Measurements from ENCODE around the gene ZNF311.

The ZNF311 gene

DNA sequence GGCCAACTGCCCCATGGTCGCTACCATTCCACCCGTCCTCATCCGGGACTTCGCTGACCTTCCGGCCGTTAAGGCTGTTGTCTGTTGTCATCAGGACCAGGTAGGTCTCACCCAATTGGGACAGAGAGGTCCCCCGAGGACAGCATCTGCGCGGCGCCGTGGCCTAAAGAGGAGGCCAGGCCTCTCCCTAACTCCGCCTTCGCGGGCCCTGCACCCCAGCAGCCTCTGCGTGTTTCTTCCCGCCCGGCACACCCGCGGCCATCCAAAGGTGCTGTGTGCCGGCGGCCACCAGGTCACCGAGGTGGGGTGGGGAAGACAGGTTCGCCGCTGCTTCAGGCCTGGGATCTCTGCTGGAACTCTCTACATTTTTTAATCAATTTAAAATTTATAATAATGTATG lies 30.8 kb upstream of the ZNF311 start:
- DNase-seq = no peak
- H3K9ac ChIP-seq (ENCODE audit: low read length) = no peak overlapping the region
- H3F3A ChIP-seq (ENCODE audit: insufficient read depth, low read length) = no peaks in the 10 kb centered on the region
- no peak overlapping the region for H3K27ac ChIP-seq (ENCODE audit: low read length)
- H4K20me1 ChIP-seq (ENCODE audit: insufficient read depth, low read length) = no peaks in the 10 kb centered on the region
- TF ChIP-seq, protein P1, sequence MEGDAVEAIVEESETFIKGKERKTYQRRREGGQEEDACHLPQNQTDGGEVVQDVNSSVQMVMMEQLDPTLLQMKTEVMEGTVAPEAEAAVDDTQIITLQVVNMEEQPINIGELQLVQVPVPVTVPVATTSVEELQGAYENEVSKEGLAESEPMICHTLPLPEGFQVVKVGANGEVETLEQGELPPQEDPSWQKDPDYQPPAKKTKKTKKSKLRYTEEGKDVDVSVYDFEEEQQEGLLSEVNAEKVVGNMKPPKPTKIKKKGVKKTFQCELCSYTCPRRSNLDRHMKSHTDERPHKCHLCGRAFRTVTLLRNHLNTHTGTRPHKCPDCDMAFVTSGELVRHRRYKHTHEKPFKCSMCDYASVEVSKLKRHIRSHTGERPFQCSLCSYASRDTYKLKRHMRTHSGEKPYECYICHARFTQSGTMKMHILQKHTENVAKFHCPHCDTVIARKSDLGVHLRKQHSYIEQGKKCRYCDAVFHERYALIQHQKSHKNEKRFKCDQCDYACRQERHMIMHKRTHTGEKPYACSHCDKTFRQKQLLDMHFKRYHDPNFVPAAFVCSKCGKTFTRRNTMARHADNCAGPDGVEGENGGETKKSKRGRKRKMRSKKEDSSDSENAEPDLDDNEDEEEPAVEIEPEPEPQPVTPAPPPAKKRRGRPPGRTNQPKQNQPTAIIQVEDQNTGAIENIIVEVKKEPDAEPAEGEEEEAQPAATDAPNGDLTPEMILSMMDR (IDR thresholded peaks at IDR 0.05; ENCODE audit: low read length) = no peak
- no peak for TF ChIP-seq EZH2phosphoT487 (IDR thresholded peaks at IDR 0.05; ENCODE audit: low read length)
- TF ChIP-seq EZH2 (optimal IDR thresholded peaks at IDR 0.05; ENCODE audit: low read depth, low read length) = no peak
- H3K9me2 ChIP-seq (replicated peaks; ENCODE audit: insufficient read depth, low read length) = no peaks in the 10 kb centered on the region
- no peaks in the 10 kb centered on the region for H3K27me3 ChIP-seq (replicated peaks; ENCODE audit: insufficient read depth, low read length)
- H3K9me3 ChIP-seq (replicated peaks; ENCODE audit: insufficient read depth, low read length) = no peaks in the 10 kb centered on the region
- no peaks in the 10 kb centered on the region for H3K4me1 ChIP-seq (ENCODE audit: low read length)
- H2AFZ ChIP-seq (ENCODE audit: low read length) = no peak overlapping the region
- no peaks in the 10 kb centered on the region for H3K36me3 ChIP-seq (replicated peaks; ENCODE audit: insufficient read depth, low read length)
- H3K4me2 ChIP-seq (ENCODE audit: low read depth, low read length) = no peak overlapping the region
- no peaks in the 10 kb centered on the region for H3K79me2 ChIP-seq (ENCODE audit: low read length)
- H3K4me3 ChIP-seq (ENCODE audit: low read length) = no peak overlapping the region

DNA sequence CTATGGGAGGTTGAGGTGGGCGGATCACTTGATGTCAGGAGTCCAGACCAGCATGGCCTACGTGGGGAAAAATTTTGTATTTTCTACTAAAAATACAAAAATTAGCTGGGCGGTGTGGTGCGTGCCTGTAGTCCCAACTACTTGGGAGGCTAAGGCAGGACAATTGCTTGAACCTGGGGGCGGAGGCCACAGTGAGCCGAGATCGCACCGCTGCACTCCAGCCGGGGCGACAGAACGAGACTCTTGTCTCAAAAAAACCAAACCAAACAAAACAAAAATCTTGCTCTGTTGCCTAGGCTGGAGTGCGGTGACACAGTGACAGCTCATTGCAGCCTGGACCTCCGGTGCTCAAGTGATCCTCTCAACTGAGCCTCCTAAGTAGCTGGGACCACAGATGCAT lies 23.7 kb upstream of the ZNF311 start:
- H3K4me2 ChIP-seq (ENCODE audit: low read depth, low read length) = no peak overlapping the region
- no peak for DNase-seq
- no peak overlapping the region for H3K9ac ChIP-seq (ENCODE audit: low read length)
- no peaks in the 10 kb centered on the region for H3K9me2 ChIP-seq (replicated peaks; ENCODE audit: insufficient read depth, low read length)
- H3K79me2 ChIP-seq (ENCODE audit: low read length) = no peaks in the 10 kb centered on the region
- H3F3A ChIP-seq (ENCODE audit: insufficient read depth, low read length) = no peaks in the 10 kb centered on the region
- TF ChIP-seq EZH2phosphoT487 (IDR thresholded peaks at IDR 0.05; ENCODE audit: low read length) (no peak), EZH2 (optimal IDR thresholded peaks at IDR 0.05; ENCODE audit: low read depth, low read length) (no peak)
- TF ChIP-seq, protein P1 (IDR thresholded peaks at IDR 0.05; ENCODE audit: low read length) = no peak
- H3K4me1 ChIP-seq (ENCODE audit: low read length) = no peaks in the 10 kb centered on the region
- H3K36me3 ChIP-seq (replicated peaks; ENCODE audit: insufficient read depth, low read length) = no peaks in the 10 kb centered on the region
- H3K27me3 ChIP-seq (replicated peaks; ENCODE audit: insufficient read depth, low read length) = no peaks in the 10 kb centered on the region
- H3K27ac ChIP-seq (ENCODE audit: low read length) = no peak overlapping the region
- H2AFZ ChIP-seq (ENCODE audit: low read length) = no peak overlapping the region
- no peaks in the 10 kb centered on the region for H3K9me3 ChIP-seq (replicated peaks; ENCODE audit: insufficient read depth, low read length)
- H4K20me1 ChIP-seq (ENCODE audit: insufficient read depth, low read length) = no peaks in the 10 kb centered on the region
- H3K4me3 ChIP-seq (ENCODE audit: low read length) = no peak overlapping the region

DNA sequence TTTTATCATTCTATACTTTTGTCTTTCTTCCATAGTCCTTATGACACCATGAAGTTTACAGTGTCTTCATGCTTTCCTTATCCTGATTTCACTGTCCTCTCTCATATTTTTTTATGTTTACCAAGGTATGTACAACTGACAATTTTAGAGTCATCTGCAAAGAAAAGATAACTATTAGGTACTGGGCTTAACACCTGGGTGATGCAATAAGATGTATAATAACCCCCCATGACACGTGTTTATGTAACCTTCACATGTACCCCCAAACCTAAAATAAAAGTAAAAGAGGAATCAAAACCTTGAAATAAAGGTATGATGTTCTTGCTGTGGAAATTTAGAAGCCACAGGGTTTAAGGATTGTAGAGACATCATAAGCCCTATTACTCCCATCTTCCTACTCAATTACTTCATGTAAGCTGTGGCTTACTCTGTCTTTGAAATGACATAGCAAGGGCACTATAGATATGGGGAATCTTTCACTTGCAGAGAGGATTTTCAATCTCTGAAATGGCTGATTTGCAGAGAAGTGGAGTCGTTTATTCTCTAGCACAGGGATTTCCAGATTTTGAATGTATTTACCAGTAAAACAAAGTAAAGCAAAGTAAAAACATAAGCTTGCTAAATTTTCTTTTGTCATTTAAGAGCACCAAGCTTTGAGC lies 20.9 kb upstream of the ZNF311 start:
- H3K27me3 ChIP-seq (replicated peaks; ENCODE audit: insufficient read depth, low read length) = no peaks in the 10 kb centered on the region
- no peak for DNase-seq
- no peaks in the 10 kb centered on the region for H3K36me3 ChIP-seq (replicated peaks; ENCODE audit: insufficient read depth, low read length)
- no peaks in the 10 kb centered on the region for H3K9me2 ChIP-seq (replicated peaks; ENCODE audit: insufficient read depth, low read length)
- H3K9ac ChIP-seq (ENCODE audit: low read length) = no peak overlapping the region
- H3K4me3 ChIP-seq (ENCODE audit: low read length) = no peak overlapping the region
- no peaks in the 10 kb centered on the region for H3K4me1 ChIP-seq (ENCODE audit: low read length)
- no peaks in the 10 kb centered on the region for H3K9me3 ChIP-seq (replicated peaks; ENCODE audit: insufficient read depth, low read length)
- no peak overlapping the region for H3K4me2 ChIP-seq (ENCODE audit: low read depth, low read length)
- H3F3A ChIP-seq (ENCODE audit: insufficient read depth, low read length) = no peaks in the 10 kb centered on the region
- H3K27ac ChIP-seq (ENCODE audit: low read length) = no peak overlapping the region
- H3K79me2 ChIP-seq (ENCODE audit: low read length) = no peaks in the 10 kb centered on the region
- no peaks in the 10 kb centered on the region for H4K20me1 ChIP-seq (ENCODE audit: insufficient read depth, low read length)
- no peak for TF ChIP-seq EZH2 (optimal IDR thresholded peaks at IDR 0.05; ENCODE audit: low read depth, low read length)
- TF ChIP-seq, protein P1 (IDR thresholded peaks at IDR 0.05; ENCODE audit: low read length) = no peak
- no peak for TF ChIP-seq EZH2phosphoT487 (IDR thresholded peaks at IDR 0.05; ENCODE audit: low read length)
- no peak overlapping the region for H2AFZ ChIP-seq (ENCODE audit: low read length)
